HG03354 (cell line): Measurements from ENCODE around the gene RASIP1.
A peak's percentile ranks its signal among the peaks of the same experiment; 100 is the strongest.
"Not testable (repeated sequence)": the region's sequence is repeated elsewhere in the genome, so short reads cannot be mapped to it uniquely, and the experiment has no call there.

ENCODE experiments used
- ATAC-seq: cut with Tn5 transposase; IDR thresholded peaks from one replicate; pipeline ENCODE4 v1.9.1; 2021; ENCODE audit warnings: mild to moderate bottlenecking; ENCODE audit not compliant: unreplicated experiment, poor library complexity, severe bottlenecking

RASIP1 gene

DNA sequence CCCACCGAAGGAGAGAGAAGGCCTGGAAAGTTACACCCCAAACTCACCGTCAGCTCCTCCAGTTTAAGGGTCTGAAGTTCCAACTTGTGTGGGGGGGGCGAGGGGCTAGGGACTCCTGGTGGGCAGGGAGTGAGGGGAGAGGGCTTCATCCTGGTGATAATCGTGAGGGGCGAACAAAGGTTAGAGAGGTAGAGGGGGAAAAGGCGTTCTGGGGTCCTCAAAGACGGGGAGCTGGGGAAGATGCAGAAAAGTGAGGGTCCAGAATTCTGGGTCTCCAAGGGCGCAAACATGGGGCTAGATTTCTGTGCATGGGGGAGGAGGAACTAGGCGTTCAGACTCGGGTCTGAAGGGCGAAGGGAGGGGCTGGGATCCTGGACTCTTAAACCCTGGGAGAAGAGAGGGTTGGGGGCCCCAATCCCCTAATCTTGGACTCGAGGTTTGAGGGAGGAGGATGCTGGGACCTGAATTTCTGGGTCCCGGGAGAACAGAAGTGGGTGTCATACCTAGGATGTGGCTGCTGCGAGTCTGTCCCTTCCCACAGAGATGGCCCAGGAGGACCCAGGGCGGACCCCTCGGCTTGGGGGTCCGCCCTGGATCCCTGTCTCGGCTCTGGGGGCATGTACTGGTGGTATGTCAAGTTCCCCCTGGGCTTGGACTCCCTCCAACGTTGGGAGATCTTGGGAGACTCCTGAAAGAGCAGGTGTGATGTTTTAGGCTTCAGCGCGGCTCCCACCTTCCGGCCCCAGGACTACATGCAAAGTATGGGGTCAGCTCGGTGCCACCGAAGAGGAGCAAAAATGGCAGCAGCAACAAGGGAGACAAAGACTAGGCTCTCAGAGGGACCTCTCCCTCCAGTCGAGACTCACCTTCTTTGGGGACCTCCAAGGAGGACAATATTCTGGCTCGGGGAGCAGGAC, 25.4 kb downstream of the RASIP1 start:
- no peak for ATAC-seq

DNA sequence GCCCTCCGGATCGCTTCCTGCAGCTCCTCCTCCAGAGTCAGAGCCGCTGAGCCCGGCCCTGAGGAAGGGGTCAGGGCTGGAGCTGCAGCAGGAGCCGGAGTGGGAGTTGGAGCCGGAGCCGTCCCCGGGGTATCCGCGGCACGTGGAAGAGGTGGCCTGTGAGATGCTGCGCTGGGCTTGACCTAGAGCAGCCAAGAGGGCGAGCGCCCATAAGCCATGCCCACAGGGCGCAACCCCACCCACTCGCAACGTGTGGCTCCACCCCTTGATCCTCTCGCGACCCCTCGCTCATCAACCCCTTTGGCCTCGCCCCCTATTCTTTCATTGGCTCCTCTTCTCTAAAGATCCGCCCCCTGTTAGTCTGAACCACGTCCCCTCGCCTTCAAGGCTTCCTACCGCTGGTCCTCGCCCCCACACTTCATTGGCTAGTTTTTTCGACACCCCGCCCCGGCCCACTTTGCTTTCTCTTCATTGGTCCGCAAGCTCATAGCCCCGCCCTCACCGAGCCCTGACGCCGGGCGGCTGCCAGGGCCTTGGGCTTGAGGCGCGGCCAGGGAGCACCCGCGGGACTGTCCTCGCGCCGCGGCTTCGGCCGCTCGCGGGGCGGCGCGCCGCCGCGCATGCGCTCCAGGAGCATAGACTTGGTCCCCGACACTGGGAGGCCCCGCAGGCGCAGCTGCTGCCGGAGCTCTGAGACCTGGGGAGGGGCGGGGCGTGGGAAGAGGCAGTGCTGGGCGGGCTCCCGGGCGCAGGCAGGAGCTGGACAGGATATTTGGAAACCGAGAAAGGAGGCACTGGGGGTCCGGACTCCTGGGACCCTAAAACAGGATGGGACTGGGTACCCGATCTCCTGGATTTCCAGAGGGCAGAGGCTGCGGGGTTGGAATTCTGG, 26.3 kb downstream of the RASIP1 start:
- peak; percentile 89 for ATAC-seq

DNA sequence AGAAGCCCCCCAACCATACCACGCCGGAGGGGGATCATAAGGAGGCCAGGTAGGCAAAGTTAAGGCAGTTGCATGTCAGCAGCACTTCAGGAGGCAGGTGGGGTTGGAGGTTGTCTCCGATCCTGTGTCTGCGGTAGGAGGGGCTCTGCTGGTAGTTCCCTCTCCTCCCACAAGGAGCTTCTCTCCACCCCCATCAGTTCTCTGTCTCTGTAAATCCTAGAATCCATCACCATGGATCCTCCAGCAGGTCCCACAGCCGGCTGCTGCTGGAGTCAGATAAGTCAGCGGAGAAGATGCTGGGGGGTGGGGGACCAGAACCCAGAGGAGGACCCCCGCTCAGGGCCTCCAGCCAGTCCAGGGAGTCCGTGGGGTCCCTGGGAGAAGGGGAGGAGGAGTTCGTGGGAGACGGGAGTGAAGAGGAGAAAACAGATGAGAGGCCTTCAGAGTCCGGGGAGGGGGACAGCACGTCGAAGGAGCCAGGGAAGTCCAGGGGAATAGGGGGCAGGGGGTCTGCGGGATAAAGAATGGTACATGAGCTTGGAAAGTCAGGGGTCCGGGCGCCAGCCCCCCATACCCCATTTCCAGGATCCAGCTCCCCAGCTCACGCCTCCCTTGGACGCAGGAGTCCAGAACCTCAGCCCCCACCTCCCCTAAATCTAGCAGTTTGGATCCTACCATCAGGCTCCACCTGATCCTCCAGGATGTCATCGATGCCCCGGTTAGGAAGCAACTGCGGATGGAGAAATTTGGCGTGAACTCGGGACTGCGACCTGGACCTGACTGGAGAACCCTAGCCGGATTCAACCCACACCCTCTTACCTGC, 27.2 kb downstream of the RASIP1 start:
- no peak for ATAC-seq

DNA sequence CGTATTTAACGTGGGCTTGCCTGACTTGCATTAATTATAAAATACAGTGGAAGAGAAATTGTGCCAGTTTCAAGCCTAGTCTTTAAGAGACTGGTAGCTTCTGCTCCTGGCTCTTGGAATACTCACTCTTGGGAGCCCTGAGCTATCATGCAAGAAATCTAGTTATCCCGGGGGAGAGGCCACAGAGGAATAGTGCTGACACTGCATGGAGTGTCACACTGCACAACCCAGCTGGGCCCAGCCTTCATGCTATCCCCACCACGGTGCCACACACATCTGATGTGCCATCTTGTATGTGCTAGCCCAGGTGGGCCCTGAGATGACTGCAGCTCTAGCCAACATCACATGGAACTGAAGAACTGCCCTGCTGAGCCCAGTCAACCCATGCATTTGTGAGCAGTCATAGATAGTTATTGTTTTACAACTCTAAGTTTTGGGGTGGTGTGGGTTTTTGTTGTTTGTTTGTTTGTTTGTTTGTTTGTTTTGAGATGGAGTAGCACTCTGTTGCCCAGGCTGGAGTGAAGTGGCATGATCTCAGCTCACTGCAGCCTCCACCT, 29.2 kb downstream of the RASIP1 start:
- no peak for ATAC-seq

DNA sequence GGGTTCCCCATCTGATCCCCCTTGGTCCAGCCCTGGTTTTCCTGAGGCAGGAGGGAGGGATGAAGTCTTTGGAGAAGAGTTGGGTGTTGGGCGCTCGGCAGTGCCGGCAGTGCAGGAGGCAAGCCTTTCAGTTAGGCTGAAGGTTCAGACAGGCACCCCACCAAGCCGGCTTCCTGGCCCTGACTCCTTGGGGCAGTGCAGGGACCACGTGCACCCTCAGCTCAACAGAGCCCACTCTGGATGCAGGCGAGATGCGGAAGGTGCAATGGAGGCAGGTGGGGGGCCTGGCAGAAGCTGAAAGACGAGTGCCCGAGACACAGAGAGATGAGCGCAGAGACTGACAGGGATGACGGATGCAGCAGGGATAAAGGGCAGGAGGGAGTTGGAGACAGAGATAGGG, 31.9 kb downstream of the RASIP1 start:
- no peak for ATAC-seq

DNA sequence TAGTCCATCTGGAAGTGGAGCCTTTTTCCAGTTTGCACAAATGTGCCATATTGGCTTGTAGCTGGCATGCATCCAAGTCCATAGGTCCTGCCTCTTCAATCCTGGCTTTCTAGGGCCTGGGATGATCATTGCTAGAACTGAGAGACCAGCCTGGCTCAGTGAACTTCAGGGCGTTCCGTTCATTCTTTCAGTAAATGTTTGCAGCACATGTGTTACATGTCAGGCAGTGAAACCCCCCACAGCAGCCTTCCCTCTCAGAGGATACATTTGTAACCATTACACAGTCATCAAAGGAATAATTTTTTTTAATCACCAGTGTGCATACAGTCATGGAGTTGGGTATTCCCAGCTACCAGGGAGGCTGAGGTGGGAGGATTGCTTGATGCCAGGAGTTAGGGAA, 35.0 kb downstream of the RASIP1 start:
- ATAC-seq: no peak

DNA sequence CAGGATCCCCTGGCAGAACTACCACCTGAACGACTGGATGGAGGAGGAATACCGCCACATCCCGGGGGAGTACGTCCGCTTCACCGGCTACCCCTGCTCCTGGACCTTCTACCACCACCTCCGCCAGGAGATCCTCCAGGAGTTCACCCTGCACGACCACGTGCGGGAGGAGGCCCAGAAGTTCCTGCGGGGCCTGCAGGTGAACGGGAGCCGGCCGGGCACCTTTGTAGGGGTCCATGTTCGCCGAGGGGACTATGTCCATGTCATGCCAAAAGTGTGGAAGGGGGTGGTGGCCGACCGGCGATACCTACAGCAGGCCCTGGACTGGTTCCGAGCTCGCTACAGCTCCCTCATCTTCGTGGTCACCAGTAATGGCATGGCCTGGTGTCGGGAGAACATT, 37.1 kb downstream of the RASIP1 start:
- no peak for ATAC-seq

DNA sequence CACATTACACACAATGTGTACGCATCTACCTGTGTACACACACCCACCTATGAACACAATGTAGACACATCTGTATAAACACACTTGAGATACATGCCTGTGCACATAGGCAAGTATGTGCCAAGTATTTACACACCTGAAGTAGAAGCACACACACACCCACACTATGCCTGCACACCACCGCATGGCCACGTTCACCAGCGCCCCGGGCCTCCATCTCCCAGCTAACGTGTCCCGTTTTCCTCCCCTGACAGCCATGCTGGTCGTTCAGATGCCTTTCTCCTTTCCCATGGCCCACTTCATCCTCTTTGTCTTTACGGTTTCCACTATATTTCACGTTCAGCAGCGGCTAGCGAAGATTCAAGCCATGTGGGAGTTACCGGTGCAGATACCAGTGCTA, 37.7 kb downstream of the RASIP1 start:
- no peak for ATAC-seq

DNA sequence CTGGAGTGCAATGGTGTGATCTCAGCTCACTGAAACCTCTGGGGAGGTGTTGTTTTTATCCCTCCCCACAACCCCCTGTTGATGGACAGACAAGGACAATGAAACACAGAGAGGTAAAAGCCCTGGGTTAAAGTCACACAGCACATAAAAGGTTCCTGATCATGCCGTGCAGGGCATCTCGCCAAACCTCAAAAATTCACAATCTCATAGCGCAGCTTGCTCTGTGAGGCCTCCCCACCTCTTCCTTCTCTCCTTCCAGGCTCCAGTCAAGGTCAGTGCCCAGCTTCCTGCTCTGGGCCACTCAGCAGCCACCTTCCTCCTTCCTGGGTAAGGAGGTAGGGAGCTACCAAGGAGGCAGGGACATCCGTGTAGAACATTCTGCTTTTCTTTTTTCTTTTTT, 42.4 kb downstream of the RASIP1 start:
- ATAC-seq: no peak

DNA sequence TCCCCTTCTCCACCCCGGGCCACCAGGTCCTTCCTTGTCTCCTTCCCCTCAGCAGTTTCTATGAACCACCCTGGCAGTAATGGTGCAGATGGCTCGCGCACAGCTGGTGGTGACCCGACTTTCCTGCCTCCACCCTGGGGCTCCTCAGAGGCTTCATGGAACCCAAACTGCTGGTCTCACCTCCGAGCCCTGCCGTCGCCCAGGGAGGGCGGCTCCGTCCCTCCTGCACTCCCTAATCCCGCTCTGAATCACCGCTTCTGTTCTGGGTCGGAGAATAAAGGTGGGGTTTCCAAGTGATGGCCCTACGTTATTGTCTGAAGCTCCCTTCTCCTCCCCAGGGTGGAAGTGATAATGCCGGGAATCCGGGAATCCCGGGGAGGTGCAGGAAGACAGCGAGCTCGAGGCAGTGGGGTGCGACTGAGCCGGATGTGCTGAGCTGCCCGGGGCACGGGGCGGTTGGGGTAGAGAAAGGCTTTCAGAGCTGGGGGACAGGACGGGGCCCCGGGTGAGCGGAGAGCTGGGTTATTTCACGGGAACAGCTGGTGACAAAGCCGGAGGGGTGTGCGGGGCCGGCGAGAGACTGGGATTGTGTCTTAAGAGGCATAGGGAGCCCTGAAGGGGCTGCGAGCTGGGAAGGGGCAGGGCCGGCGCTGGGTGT, 43.9 kb downstream of the RASIP1 start:
- no peak for ATAC-seq

DNA sequence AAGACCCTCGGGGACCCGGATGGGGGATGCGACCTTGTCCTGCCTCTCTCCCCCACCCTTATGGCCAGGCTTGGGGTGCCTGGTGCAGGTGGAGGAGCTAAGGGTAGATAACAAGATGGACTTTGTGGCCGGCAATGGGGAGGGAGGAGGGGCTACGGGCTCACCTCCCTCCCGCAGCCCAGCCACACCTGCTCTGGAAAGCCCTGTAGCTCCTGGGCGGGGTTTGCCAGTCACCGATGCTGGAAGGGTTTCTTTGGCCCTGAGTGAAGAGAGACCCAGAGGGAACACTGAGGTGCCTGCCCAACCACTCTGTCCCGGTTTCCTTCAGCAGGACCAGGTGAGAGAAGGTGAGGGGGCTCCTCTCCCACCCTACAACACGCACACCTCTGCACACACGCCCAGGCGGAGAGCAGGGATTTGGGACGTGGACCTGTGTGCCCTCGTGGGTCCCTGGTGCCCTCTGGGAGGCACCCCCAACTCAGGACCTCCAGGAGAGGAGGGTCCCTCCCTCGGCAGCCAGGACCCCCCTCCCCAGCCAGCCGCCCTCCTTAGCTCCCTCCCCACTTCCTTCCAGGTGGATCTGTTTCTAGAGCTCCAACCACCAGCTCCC, 44.6 kb downstream of the RASIP1 start, which contains the start of gene FUT2:
TSS of gene FUT2 (plus strand) at position 229 of the 610 bp plus-strand sequence. CDS start 6,986 bp downstream, outside the sequence.
- no peak for ATAC-seq

DNA sequence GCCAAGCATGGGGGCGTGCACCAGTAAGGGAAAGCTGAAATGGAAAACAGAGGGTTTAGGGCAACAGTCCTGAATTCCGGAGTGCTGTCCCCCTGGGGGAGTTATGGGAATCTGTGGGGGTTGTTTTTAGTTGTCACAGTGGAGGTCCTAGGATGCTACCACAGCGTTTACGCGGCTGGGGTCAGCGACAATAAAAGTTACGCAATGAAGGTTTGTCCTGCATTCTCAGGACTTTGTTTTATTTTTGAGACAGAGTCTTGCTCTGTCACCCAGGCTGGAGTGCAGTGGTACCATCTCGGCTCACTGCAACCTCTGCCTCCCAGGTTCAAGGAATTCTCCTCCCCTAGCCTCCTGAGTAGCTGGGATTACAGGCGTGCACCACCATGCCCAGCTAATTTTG, 46.8 kb downstream of the RASIP1 start:
- ATAC-seq: not testable (repeated sequence)

DNA sequence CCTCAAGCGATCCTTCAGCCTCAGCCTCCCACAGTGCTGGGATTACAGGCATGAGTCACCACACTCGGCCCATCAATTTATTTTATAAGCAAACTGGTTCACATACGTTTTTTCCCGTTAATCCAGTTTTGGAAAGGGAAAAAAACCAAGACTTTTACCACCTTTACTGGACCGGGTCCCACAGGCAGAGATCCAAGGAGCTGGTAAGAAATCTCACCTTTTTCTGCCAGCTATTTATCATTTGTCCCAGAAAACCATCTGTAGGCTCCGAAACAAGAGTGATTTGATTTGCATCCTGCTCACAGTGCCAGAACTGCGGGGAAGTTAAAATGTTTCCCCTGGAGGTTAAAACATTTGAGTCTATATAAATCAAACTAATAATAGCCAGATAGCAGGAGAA, 51.0 kb downstream of the RASIP1 start:
- no peak for ATAC-seq

DNA sequence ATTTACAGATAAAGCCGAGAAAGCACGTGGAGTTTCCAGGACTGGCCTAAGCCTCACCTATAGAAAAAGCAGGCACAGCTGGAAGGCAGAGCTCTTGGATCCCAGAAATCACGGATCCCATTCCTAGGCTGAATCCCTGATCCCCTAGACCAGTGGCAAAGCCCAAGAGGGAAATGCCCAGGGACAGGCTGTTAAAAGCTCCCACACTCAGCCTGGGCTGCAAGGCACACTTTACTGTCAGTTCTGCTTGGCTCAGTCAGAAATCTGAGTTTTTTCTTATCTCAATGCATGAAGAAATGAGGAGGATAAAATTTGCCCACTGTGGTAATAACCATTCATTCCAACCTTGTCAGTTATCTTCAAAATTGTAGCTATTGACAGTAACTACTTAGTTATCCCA, 52.6 kb downstream of the RASIP1 start:
- no peak for ATAC-seq

DNA sequence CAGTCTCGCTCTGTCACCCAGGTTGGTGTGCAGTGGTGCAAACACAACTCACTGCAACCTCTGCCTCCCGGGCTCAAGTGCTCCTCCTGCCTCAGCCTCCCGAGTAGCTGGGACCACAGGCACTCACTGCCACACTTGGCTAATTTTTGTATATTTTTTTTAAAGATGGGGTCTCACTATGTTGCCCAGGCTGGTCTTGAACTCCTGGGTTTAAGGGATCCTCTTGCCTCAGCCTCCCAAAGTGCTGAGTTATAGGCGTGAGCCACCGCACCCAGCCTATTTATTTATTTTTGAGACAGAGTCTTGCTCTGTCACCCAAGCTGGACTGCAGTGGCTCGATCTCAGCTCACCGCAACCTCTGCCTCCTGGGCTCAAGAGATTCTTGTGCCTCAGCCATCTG, 53.8 kb downstream of the RASIP1 start:
- not testable (repeated sequence) for ATAC-seq

DNA sequence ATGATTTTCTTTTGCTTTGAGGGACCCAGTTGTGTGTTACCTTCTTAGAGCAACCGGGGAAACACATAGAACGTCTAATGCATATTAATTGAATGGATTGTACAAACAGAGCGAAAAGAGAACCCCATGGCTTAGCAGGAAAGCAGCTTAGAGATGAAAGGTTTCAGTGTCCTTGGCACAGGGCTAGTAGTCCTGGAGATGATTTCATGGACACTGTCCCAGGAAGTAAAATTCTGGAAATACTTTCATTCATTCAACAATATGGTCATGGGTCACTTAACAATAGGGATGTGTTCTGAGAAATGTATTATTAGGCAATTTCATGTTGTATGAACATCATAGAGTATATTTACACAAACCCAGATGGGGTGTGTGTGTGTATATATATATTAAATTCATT, 54.3 kb downstream of the RASIP1 start:
- ATAC-seq: no peak

DNA sequence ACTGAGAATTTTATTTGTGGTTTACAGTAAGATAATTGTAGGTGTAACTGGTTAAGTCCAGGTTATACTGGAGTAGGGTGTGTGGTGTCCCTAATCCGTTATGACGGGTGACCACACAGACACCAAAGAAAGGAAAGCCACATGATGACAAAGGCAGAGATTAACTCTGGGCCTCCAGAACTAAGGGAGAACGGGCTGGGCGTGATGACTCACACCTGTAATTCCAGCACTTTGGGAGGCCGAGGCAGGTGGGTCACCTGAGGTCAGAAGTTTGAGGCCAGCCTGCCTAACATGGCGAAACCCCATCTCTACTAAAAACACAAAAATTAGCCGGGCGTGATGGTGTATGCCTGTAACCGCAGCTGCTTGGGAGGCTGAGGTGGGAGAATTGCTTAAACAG, 54.8 kb downstream of the RASIP1 start:
- no peak for ATAC-seq

DNA sequence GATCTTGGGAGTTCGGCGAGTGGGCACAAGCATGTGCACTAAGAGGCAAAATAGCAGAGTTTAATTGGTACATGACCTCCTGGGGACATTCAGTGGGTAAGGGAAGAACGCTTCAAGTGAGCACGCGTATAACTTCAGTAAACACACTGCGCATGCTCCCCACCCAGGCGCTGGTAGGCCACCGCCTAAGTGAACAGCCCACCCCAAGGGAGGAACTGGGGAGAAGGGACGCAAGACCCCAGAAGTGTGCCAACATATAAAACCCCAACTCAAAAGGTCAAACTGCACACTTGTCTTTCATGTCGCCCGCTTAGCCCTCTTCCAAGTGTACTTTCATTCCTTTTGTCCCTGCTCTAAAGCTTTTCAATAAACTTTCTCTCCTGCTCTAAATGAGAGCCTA, 57.1 kb downstream of the RASIP1 start:
- ATAC-seq: no peak

DNA sequence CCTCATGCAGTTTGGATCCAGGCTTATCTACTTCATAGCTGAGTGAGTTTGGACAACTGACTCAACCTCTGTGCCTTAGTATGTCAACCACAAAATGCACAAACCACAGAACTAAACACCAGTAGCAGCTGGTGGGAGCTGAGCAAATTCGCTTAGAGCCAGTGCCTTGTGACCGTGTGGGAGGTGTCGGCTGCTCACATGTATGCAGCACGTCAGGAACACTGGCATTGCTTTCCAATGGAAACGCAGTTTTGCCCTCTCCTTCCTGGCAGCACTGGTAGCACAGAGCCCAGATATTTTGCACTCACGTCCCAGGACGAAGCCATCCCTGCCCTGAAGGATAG, 59.3 kb downstream of the RASIP1 start:
- ATAC-seq: no peak
